K562 (cell line): ENCODE data around the gene PCP2. TPM values are rescaled to one million over a fixed set of nuclear protein-coding genes. Genes with fewer than 3 reads are reported as not detected.

Source experiments
- ATAC-seq: fragments of 200-7000 bp; cut with Tn5 transposase; 3 replicates; pipeline ENCODE4 v1.9.1; 2020; ENCODE audit warnings: moderate library complexity
- BruUV-seq: library from RNA; stranded (reverse); fragments of 400-500 nt; replicated peaks from 2 replicates; lab custom pipeline; 2021; lab: Mats Ljungman, UMichigan
- CTCF ChIA-PET: fragments of 300-600 bp; formaldehyde crosslinking; extraction: SDS; loops from one replicate; lab custom pipeline; 2021; ENCODE audit warnings: low intra/inter-chr PET ratio; lab: Yijun Ruan, JAX
- POLR2A ChIA-PET: fragments of 300-600, 350-650 bp; sonication (Branson Sonifier 250); formaldehyde crosslinking; extraction: SDS; loops from one replicate; lab custom pipeline; 2021; ENCODE audit warnings: antibody characterized with exemption, inconsistent platforms; lab: Yijun Ruan, JAX
- DNase-seq, 4 experiments: peaks; one replicate each; pipeline versions ENCODE4 v3.0.0 to v3.0.0-alpha.2; 2011 to 2018; ENCODE audit warnings: low spot score in 3 of 4, mixed read lengths in 3 of 4; ENCODE audit errors: extremely low read depth in 1 of 4
- FAIRE-seq: peaks from 2 replicates; lab custom pipeline; 2011; peaks lifted over from hg19 to GRCh38; lab: Jason Lieb, UNC
- H2AFZ ChIP-seq: 2 replicates; pipeline ENCODE4 v1.6.0; 2011; ENCODE audit warnings: low read depth, low read length, control low read depth, inconsistent platforms
- H3K27ac ChIP-seq: fragments of 200-600 bp; 3 replicates; pipeline ENCODE4 v1.8.0; 2011; ENCODE audit warnings: low read depth, mild to moderate bottlenecking, control low read depth, inconsistent platforms, low read length, moderate library complexity, mixed read lengths; ENCODE audit errors: extremely low read depth
- H3K27me3 ChIP-seq, 2 experiments: fragments of 300-600 bp in 1 of 2; 2 replicates in 1 of 2; 3 replicates in 1 of 2; pipeline versions ENCODE4 v1.6.0 to v1.8.0; 2011; ENCODE audit warnings: inconsistent platforms in 2 of 2, low read length in 2 of 2, mild to moderate bottlenecking in 1 of 2, mixed read lengths in 1 of 2, moderate library complexity in 1 of 2; ENCODE audit not compliant: control insufficient read depth in 2 of 2, insufficient read depth in 2 of 2
- H3K36me3 ChIP-seq: fragments of 300-600 bp; 3 replicates; pipeline ENCODE4 v1.8.0; 2011; ENCODE audit warnings: mild to moderate bottlenecking, low read length, inconsistent platforms; ENCODE audit not compliant: control insufficient read depth, insufficient read depth
- H3K4me1 ChIP-seq, 2 experiments: fragments of 200-600 bp in 1 of 2; replicated peaks in 1 of 2; 2 replicates in 1 of 2; 3 replicates in 1 of 2; pipeline versions ENCODE4 v1.5.1 to v1.8.0; 2011; ENCODE audit warnings: inconsistent platforms in 2 of 2, low read length in 2 of 2, mild to moderate bottlenecking in 1 of 2, mixed read lengths in 1 of 2, moderate library complexity in 1 of 2; ENCODE audit not compliant: control insufficient read depth in 2 of 2, insufficient read depth in 2 of 2
- H3K4me2 ChIP-seq: 2 replicates; pipeline ENCODE4 v1.6.1; 2011; ENCODE audit warnings: low read length, control low read depth, inconsistent platforms, mixed read lengths; ENCODE audit not compliant: insufficient read depth
- H3K4me3 ChIP-seq: fragments of 200-600 bp; sonication (generic), shearing (Covaris generic); 2 replicates; pipeline ENCODE4 v1.5.1; 2016; ENCODE audit warnings: control low read depth, inconsistent platforms
- H3K79me2 ChIP-seq: fragments of 200-600 bp; 3 replicates; pipeline ENCODE4 v1.8.0; 2011; ENCODE audit warnings: low read length, inconsistent platforms; ENCODE audit not compliant: control insufficient read depth, insufficient read depth
- H3K9ac ChIP-seq, 2 experiments: 2 replicates each; pipeline versions ENCODE4 v1.6.0 to v1.6.1; 2011; ENCODE audit warnings: low read depth in 2 of 2, low read length in 2 of 2, control low read depth in 1 of 2, inconsistent platforms in 1 of 2, mild to moderate bottlenecking in 1 of 2, mixed read lengths in 1 of 2; ENCODE audit not compliant: insufficient read depth in 1 of 2
- H3K9me1 ChIP-seq: one replicate; pipeline ENCODE4 v1.6.0; 2011; ENCODE audit warnings: inconsistent platforms, mild to moderate bottlenecking, low read length, moderate library complexity; ENCODE audit not compliant: control insufficient read depth, insufficient read depth
- H3K9me3 ChIP-seq: replicated peaks from 2 replicates; pipeline ENCODE4 v1.5.1; 2011; ENCODE audit warnings: low read depth, low read length, inconsistent platforms; ENCODE audit not compliant: control insufficient read depth, insufficient read depth
- H4K20me1 ChIP-seq: replicated peaks from 2 replicates; pipeline ENCODE4 v1.6.1; 2011; ENCODE audit warnings: low read length, inconsistent platforms, mixed read lengths; ENCODE audit not compliant: control insufficient read depth, insufficient read depth
- CHCHD3 ChIP-seq: fragments of 250-450 bp; sonication (Bioruptor Pico); IDR thresholded peaks from 2 replicates; pipeline ENCODE4 v2.1.2; 2022; ENCODE audit warnings: mild to moderate bottlenecking
- CXXC5 ChIP-seq: fragments of 250-450 bp; sonication (Bioruptor Pico); IDR thresholded peaks from 2 replicates; pipeline ENCODE4 v1.8.0; 2022; ENCODE audit warnings: inconsistent platforms, mild to moderate bottlenecking, moderate library complexity
- GABPB1 ChIP-seq: sonication (generic); formaldehyde crosslinking; IDR thresholded peaks from 2 replicates; pipeline ENCODE4 v1.8.0; 2022; ENCODE audit warnings: mild to moderate bottlenecking, missing genetic modification reagents
- HNRNPH1 ChIP-seq: fragments of 200-400 bp; formaldehyde crosslinking; optimal IDR thresholded peaks from 2 replicates; pipeline ENCODE3; 2017; ENCODE audit warnings: low read depth, mild to moderate bottlenecking, low read length, moderate library complexity
- HNRNPLL ChIP-seq: fragments of 200-400 bp; formaldehyde crosslinking; IDR thresholded peaks from 2 replicates; pipeline ENCODE4 v1.6.1; 2017; ENCODE audit warnings: low read length, low read depth, mild to moderate bottlenecking; ENCODE audit not compliant: poor library complexity, severe bottlenecking
- NCOA2 ChIP-seq, 2 experiments: fragments of 450-650 bp; IDR thresholded peaks; 2 replicates each; pipeline ENCODE4 v1.6.1; 2018; ENCODE audit warnings: mild to moderate bottlenecking in 2 of 2, moderate library complexity in 1 of 2; ENCODE audit not compliant: partially characterized antibody in 2 of 2
- PHF8 ChIP-seq: fragments of 200-600 bp; sonication (generic); IDR thresholded peaks from 2 replicates; pipeline ENCODE4 v1.6.1; 2012; ENCODE audit warnings: mixed run types, mild to moderate bottlenecking, inconsistent platforms, low read length, moderate library complexity, borderline replicate concordance
- PREB ChIP-seq: sonication (generic); formaldehyde crosslinking; IDR thresholded peaks from 2 replicates; pipeline ENCODE4 v1.8.1; 2023; ENCODE audit warnings: mild to moderate bottlenecking, missing genetic modification reagents
- RBM14 ChIP-seq: fragments of 200-400 bp; formaldehyde crosslinking; IDR thresholded peaks from 2 replicates; pipeline ENCODE4 v1.6.1; 2018; ENCODE audit warnings: low read depth, mild to moderate bottlenecking, low read length, moderate library complexity, borderline replicate concordance; ENCODE audit not compliant: insufficient read depth
- SLC30A9 ChIP-seq: fragments of 250-450 bp; sonication (Bioruptor Pico); IDR thresholded peaks from 2 replicates; pipeline ENCODE4 v1.8.0; 2022; ENCODE audit warnings: mild to moderate bottlenecking, moderate library complexity
- SRSF9 ChIP-seq: fragments of 200-400 bp; formaldehyde crosslinking; IDR thresholded peaks from 2 replicates; pipeline ENCODE4 v1.6.1; 2017; ENCODE audit warnings: low read depth, low read length, borderline replicate concordance
- ZNF561 ChIP-seq: fragments of 450-650 bp; formaldehyde crosslinking; conservative IDR thresholded peaks from 2 replicates; pipeline ENCODE4 v1.4.0; 2020; ENCODE audit warnings: mild to moderate bottlenecking, moderate library complexity
- WGBS: fragments of 100-300 bp; shearing (Covaris generic); methylation state at CpG from one replicate; pipeline ENCODE4 v1.1.6; 2016; ENCODE audit warnings: low coverage, mixed read lengths; ENCODE audit not compliant: insufficient coverage; ENCODE audit errors: missing lambda C conversion rate; 5-methylcytosine and 5-hydroxymethylcytosine counted together
- in situ Hi-C: fragments of 300-500 bp; cut with MboI; formaldehyde crosslinking; loops from 4 replicates; pipeline ENCODE4 v1.15.0; 2018; ENCODE audit warnings: inconsistent platforms, mixed read lengths
- intact Hi-C: fragments of 100-400 bp; cut with micrococcal nuclease; formaldehyde crosslinking; loops from 2 replicates; pipeline ENCODE4 v1.14.2; 2022
- polyA plus RNA-seq, 8 experiments: library from polyadenylated mRNA; depleted of rRNA in 4 of 8; stranded (reverse) in 5 of 8; unstranded in 3 of 8; fragments of >200 nt; fragmentation: Nextera tagmentation in 2 of 8; fragmentation: Illumina TruSeq in 1 of 8; extraction: Ambion mirVana in 2 of 8; extraction: Trizol in 1 of 8; gene quantifications; 2 replicates each; pipeline versions ENCODE4 v1.2.1 to v1.2.3, GENCODE V29; 2011 to 2014; ENCODE audit warnings: inconsistent platforms in 1 of 8, missing spikeins in 1 of 8
- total RNA-seq, 7 experiments: library from RNA; depleted of rRNA in 6 of 7; stranded (reverse); fragments of >200 nt in 6 of 7; fragmentation: Illumina TruSeq in 2 of 7; extraction: Trizol in 2 of 7; gene quantifications; 2 replicates each; pipeline versions ENCODE4 v1.2.1 to v1.2.3, GENCODE V29; 2011 to 2021; ENCODE audit warnings: low replicate concordance in 1 of 7

PCP2 gene
- total and polyA plus RNA-seq, 9 of the 15 experiments (the other 6 are each of a cell fraction or from before 2014, with no cell fraction given), result 0.17 to 1.3 (median 0.49) TPM; not detected in 3

GRCh38 chr19:7610491-7611240, 22.9 kb downstream of the PCP2 start:
- POLR2A ChIA-PET, result interaction anchor here (0.6 to 1.6 kb wide), 3 partner anchors 8 to 16 kb away, joined by 3 to 4 read pairs (median 3); no protein-coding TSS in a partner anchor
- H3K36me3 ChIP-seq, result no peaks in the 10 kb centered on the region
- BruUV-seq, result no TSS peak
- in situ Hi-C loops, result no loop called here
- no peak for FAIRE-seq
- no peak overlapping the region for H3K9ac ChIP-seq
- no peak overlapping the region for H3K4me2 ChIP-seq
- no peak overlapping the region for H3K27ac ChIP-seq
- intact Hi-C loops, result no loop called here
- DNase-seq, result no peak
- H3K27me3 ChIP-seq, result peaks cover 9 to 35% of the 10 kb centered on the region in 2 experiments; a peak in 3 of 5 replicates
- H3K79me2 ChIP-seq, result no peaks in the 10 kb centered on the region
- ATAC-seq, result no peak
- no peak overlapping the region for H2AFZ ChIP-seq
- 10% methylated on average over 19 of the region's 31 CpGs for WGBS
- no peak overlapping the region for H3K4me3 ChIP-seq
- no peaks in the 10 kb centered on the region for H3K9me1 ChIP-seq
- peaks cover 12% of the 10 kb centered on the region; the same call in 1 of the 2 replicates for H4K20me1 ChIP-seq
- peaks cover 0 to 51% of the 10 kb centered on the region in 2 experiments; a peak in 3 of 5 replicates for H3K4me1 ChIP-seq
- CTCF ChIA-PET, result no interaction called here
- H3K9me3 ChIP-seq, result no peaks in the 10 kb centered on the region
- no peak for TF ChIP-seq HNRNPH1
- no peak for TF ChIP-seq GABPB1 (CRISPR knock-in tag)
- TF ChIP-seq RBM14, result no peak
- no peak for TF ChIP-seq CXXC5 (CRISPR knock-in tag)
- no peak for TF ChIP-seq HNRNPLL
- TF ChIP-seq CHCHD3 (CRISPR knock-in tag), result no peak
- TF ChIP-seq NCOA2 (IDR thresholded peaks at IDR 0.05; ENCODE audit: partially characterized antibody in 2 of 2), result no peak
- no peak for TF ChIP-seq SRSF9
- no peak for TF ChIP-seq ZNF561 (CRISPR knock-in tag)
- no peak for TF ChIP-seq PHF8
- TF ChIP-seq PREB (CRISPR knock-in tag), result no peak
- TF ChIP-seq SLC30A9 (CRISPR knock-in tag), result no peak
